Hippocampal formation (tissue), 2 donors: ENCODE results near the gene TPCN2.
"Not testable (repeated sequence)": the region's sequence is repeated elsewhere in the genome, so short reads cannot be mapped to it uniquely, and the experiment has no call there.

Source experiments
- DNase-seq, 2 donors: peaks; one replicate each; lab custom pipeline; 2025; lab: John Stamatoyannopoulos, UW

The TPCN2 gene

GRCh38 chr11:69127884-69128283, 79.2 kb downstream of the TPCN2 start:
- no peak for DNase-seq

DNA sequence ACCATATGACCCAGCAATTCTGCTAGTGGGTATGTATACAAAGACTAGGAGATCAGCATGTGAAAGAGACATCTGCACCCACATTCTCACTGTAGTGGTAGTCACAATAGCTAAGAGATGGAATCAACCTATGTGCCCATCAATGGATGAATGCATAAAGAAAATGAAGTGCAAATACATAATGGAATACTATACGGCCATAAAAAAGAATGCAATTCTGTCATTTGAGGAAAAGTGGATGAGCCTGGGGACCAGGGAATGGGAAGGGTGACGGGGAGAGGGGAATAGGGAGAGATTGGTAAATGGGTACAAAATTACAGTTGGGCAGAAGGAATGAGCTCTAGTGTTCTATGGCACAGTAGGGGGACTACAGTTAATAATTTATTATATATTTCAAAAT, 80.3 kb downstream of the TPCN2 start:
- DNase-seq = no peak

GRCh38 chr11:69129647-69130046, 80.9 kb downstream of the TPCN2 start:
- DNase-seq = no peak

- DNase-seq = no peak
These were observed 81.9 kb downstream of the TPCN2 start for GRCh38 chr11:69130654-69131053.

DNA sequence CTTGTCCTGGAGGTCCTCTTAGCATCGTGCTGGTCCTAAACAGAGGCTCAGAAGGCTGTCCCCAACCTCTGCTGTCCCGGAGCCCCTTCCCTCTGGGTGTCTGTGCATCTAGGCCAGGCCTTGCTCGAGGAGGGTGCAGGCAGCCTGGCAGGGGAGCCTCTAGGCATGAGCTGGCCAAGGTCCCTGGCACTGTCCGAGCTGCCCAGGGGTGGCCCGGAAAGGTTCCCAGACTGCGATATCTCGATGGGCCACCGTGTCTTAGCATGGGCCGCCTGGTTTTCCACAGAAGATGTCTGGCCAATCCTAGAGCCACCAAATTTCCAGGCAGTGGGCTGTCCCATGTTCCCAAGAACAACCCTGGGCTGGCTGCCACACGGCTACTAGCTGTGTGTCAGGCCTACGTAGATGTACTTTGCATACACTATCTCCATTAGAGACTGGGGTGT, 82.4 kb downstream of the TPCN2 start:
- no peak for DNase-seq

- peak in 1 of 2 donors; percentile 33 for DNase-seq
These were observed 83.0 kb downstream of the TPCN2 start for GRCh38 chr11:69131644-69132300.

DNA sequence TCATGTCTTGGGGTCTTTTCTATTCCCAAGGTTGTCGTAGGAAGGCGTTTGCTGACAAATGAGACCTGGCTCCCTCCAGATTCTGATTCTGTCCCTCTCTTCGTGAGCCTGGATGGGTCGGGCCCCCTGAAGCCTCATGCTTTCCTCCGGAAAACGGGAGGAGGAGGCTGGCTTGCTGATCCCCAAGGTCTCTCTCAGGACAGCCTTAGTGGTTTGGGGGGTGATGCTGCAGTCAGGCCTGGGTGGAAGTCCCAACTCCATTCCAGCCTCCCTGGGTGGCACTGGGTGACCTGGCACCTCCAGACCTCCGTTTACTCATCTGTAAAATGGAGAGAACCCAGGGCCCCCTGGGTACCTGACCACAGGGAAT, 83.6 kb downstream of the TPCN2 start:
- no peak for DNase-seq

DNA sequence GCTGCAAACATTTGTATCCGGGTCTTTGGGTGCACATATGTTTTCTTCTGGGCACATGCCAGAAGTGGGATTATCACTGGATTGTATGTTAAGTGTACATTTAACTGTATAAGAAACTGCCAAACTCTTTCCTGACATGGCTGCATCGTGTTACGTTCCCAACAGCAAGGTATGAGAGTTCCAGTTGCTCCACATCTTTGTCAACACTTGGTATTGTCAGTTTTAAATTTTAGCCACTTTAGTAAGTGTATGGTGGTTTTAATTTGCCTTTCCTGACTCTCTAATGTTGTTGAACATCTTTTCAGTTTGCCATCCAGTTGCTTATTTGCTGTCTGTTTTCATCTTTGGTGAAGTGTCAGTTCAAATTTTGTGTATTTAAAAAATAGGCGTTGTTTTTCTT, 84.5 kb downstream of the TPCN2 start:
- no peak for DNase-seq

GRCh38 chr11:69134182-69134581, 85.5 kb downstream of the TPCN2 start:
- DNase-seq = not testable (repeated sequence)

- DNase-seq = no peak
These were observed 86.2 kb downstream of the TPCN2 start for GRCh38 chr11:69134957-69135356.

- DNase-seq = no peak
These were observed 87.0 kb downstream of the TPCN2 start for GRCh38 chr11:69135420-69136363.

- no peak for DNase-seq
These were observed 87.7 kb downstream of the TPCN2 start for GRCh38 chr11:69136471-69136870.

GRCh38 chr11:69137151-69137844, 88.6 kb downstream of the TPCN2 start:
- DNase-seq = no peak

DNA sequence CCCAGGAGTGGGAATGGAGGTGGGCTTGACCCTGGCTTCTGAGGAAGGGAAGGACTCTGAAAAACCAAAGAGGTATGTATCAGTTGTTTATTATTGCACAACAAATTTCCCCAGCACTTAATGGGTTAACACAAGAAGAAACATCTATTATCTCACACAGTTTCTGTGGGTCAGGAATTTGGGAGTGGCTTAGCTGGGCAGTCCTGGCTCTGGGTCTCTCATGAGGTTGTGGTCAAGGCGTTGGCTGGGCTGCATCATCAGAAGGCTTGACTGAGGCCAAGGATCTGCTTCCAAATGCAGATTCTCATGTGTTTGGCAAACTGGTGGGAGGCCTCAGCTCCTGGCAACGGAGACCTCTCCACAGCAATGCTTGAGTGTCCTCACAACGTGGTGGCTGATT, 89.5 kb downstream of the TPCN2 start:
- no peak for DNase-seq

DNA sequence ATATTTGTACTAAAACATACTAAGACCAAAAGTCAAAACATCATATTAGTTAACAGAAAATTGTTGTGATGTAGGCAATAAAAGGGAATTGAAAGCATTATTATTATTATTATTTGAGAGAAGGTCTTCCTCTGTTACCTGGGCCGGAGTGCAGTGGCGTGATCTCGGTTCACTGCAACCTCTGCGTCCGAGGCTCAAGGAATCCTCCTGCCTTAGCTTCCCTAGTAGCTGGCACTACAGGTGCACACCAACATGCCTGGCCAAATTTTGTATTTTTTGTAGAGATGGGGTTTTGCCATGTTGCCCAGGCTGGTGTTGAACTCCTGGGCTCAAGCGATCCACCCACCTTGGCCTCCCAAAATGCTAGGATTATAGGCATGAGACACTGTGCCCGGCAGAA, 91.4 kb downstream of the TPCN2 start:
- not testable (repeated sequence) for DNase-seq

DNA sequence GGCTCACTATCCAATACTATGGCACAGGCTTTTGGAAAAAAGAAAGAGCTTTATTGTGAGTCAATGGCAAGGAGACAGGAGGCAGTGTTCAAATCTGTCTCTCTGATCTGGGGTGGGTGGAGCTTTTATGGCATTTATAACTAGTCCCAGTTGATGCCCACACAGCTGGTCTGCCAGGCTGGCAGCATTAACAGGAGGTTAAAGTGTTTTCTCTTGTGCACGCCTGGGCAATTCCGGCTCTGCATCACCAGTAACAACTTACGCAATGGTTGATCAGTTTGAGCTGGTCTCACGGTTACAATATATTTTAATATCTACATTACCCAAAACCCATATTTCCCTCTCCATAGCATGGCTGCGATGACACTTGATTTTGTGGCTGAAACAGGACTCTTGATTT, 91.9 kb downstream of the TPCN2 start:
- no peak for DNase-seq

DNA sequence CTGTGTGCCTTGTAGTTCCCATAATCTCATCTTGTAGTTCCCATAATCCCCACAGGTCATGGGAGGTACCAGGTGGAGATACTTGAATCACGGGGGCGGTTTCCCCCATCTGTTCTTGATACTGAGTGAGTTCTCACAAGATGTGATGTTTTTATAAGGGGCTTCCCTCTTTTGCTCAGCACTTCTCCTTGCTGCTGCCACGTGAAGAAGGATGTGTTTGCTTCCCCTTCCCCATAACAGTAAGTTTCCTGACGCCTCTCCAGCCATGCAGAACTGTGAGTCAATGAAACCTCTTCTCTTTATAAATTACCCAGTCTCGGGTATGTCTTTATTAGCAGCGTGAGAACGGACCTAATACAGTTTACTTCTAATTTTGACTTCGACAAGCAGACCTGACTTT, 93.0 kb downstream of the TPCN2 start:
- DNase-seq = no peak

GRCh38 chr11:69142895-69143294, 94.2 kb downstream of the TPCN2 start:
- DNase-seq = no peak

DNA sequence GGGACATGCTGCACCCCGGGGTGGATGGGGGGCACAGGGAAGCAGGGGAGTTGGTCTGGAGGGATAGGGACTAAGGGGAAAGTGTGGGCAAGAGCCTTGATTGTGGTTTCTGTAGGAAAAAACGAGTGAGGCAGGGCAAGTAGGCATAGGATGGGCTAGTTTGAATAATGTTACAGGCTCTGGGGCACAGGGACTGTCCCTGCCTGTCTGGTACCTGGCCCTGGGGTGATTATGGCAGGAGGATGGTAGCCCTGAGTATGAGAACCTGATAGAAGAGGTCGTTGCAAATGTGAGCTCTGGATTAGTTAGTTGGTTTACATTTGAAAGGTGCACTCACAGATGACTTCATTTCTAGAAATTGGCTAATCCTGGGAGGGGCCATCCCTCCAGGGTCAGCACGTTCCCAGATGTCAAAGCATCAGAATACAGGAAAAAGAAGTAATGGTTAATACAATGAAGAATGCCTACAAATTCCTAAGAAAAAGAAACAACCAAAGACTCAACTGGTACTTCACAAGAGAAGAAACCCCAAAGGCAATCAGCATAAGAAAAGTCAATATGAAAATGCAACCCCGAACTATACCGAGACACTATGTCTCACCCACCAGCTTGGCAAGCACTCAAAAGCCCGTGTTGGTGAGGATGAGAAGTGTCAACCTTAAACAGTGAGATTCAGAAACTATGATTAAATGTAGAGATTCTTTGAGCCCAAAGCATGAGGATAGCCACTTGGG, 95.8 kb downstream of the TPCN2 start:
- no peak for DNase-seq

GRCh38 chr11:69145050-69145380, 96.3 kb downstream of the TPCN2 start:
- DNase-seq = no peak

DNA sequence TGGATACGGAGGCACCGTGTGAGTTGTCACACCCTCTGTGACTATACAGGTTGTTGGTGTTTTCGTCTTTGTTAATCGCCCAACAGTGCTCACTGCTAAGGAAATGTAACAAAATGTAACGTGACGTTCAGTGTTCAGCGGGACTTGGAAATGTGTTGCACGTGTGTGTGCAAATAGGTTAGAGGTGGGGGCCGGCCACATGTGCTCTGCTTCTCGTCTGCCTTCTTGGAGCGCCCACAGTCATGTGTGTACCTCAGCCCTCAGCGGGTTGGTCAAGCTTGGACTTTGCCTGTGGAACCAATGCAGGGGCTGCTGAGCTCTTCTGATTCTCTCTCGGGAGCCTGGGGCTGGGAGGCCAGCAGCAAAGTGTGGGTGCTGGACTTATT, 99.6 kb downstream of the TPCN2 start:
- DNase-seq = no peak

DNA sequence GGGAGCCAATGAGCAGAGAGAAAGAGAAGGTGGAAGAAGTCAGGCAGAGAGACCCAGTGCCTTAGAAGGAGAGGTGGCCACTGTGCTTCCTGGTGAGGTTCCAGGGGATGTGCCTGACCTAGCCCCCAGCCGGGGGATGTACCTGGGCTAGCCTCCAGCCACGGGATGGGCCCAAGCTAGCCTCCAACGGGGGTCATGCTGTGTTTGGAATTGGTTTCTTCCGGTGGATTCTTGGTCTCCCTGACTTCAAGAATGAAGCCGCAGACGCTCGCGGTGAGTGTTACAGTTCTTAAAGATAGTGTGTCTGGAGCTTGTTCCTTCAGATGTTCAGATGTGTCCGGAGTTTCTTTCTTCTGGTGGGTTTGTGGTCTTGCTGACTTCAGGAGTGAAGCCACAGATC, 100.1 kb downstream of the TPCN2 start:
- no peak for DNase-seq
